GM18505 (cell line): ENCODE measurements around the gene RPGRIP1L.

Experiments
- ATAC-seq: cut with Tn5 transposase; IDR thresholded peaks from one replicate; pipeline ENCODE4 v1.9.1; 2021; ENCODE audit not compliant: unreplicated experiment
- POLR2A ChIP-seq: IDR thresholded peaks from 4 replicates; pipeline ENCODE4 v1.6.1; 2011; ENCODE audit warnings: borderline replicate concordance; ENCODE audit not compliant: insufficient read depth, insufficient read length; ENCODE audit errors: extremely low read depth

RPGRIP1L gene

DNA sequence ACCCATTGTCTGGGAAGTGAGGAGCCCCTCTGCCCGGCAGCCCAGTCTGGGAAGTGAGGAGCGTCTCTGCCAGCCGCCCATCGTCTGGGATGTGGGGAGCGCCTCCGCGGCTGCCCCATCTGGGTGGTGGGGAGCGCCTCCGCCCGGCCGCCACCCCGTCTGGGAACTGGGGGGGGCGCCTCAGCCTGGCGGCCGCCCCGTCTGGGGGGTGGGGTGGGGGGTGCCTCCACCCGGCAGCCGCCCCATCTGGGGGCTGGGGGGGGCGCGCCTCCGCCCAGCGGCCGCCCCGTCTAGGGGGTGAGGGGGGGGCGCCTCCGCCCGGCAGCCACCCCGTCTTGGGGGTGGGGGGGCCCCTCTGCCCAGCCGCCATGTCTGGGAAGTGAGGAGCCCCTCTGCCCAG is 78.4 kb downstream of the RPGRIP1L start:
- no peak for TF ChIP-seq POLR2A
- no peak for ATAC-seq

DNA sequence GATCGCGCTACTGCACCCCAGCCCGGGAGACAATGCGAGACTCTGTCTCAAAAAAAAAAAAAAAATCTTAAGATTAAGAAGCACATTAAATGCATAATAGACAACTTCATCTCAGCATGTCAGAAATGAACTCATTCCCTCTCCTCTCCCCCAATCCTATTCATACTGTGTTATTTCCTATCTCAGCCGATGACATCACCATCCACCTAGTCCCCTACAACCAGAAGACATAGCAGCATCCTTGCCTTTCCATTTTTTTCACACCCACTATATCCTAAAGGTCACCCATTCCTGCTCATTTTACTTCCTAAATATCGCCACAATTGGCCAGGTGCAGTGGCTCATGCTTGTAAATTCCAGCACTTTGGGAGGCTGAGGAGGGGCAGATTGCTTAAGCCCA is 81.3 kb downstream of the RPGRIP1L start:
- TF ChIP-seq POLR2A: no peak
- ATAC-seq: no peak

DNA sequence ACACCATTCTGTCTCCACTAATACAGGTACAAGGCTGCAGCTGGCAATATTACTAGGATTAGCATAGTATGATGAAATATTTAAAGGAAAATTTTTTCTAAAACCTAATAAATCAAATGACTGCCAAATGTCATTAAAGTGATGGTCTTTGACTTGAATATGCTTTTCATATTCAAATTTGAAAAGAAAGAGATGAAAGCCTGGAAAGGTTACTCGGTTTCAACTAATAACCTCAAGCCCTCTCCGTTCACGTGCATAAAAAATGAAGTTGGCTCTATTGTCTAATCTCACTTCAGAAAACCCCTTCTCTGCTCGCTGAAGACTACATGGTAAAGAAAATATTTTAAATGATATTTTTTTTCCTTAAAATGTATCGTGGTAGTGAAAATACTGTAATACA is 83.2 kb downstream of the RPGRIP1L start:
- no peak for TF ChIP-seq POLR2A
- ATAC-seq: no peak

DNA sequence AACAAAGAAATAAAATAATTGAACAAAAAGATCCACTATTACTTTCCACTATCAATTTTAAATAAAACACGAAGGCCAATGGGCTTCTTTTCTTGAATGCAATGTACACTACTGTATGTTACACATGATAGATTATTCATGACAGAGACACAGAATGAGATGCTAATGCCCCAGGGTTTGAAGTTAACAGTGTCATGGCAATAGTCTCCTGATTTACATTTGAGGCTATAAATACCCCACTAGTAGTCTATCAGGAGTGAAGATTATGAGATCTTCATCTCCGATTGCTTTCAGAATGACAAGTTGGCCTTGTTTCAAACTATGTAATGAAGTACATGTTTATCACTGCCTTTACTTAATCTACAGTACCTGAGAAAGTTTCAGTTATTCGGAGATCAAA is 84.4 kb downstream of the RPGRIP1L start:
- no peak for ATAC-seq
- no peak for TF ChIP-seq POLR2A

GRCh38 chr16:53614346-53614745 is 89.3 kb downstream of the RPGRIP1L start:
- TF ChIP-seq POLR2A: no peak
- ATAC-seq: no peak

GRCh38 chr16:53612003-53612402 is 91.7 kb downstream of the RPGRIP1L start:
- TF ChIP-seq POLR2A: no peak
- no peak for ATAC-seq

DNA sequence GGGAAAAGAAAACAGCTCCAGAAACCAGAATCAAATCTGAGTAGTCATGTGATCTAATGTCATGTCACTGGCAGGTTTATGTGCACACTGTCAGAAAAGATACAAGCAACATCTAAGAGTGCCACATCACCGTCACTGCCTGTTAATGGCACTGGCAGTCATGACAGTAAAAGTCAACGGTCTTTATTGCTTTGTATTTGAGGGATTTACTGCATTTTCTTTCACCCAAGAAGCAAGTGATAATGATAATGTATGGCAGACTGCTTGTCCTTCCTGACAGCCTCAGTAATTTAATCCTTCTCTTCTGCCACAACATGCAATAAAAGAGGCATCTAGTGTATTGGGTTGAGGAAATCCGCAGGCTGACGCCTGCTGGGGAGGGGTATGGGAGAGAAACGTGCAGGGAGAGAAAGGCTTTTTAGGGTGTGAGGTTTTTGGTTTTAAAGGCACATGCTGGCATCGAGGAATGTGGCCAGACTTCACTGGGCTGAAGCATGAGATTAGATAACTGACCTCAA is 92.4 kb downstream of the RPGRIP1L start:
- no peak for ATAC-seq
- TF ChIP-seq POLR2A: no peak

DNA sequence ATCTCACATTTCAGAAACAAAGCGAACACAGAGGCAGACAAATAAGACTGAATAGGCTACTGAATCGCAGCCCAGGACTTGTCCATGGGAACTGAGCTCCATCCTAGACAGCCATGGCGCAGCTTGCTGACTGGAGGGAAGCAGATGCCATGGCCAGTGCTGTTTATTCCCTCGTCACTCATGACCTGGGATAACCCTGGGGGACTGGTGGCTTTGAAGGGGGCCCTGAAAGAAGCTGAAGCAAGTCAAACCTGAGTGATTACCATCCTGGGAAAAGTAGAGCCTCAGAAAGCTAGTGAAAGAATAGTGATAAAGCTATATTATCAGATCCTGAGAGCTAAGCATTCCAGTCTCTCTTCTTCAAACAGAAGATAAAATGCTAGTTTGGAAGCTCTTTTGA is 94.1 kb downstream of the RPGRIP1L start:
- TF ChIP-seq POLR2A: no peak
- no peak for ATAC-seq

DNA sequence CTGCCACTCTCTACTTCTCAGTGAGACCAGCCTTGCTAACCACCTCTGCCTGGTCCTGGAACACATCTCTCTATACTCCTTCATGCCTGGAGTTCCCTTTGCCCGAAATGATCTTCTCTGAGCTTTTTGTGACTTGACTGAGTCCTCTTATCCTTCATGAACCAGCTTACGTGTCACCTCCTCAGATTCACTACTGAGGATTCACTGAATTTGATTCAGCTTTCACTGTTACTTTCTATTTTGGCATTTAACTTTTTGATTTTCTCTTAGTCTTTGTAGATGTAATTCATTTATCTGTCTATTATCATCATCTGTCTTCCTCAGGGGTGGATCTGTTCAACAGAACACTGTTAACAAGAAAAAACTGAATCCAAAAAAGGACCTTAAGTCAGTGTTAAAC is 95.6 kb downstream of the RPGRIP1L start:
- TF ChIP-seq POLR2A: no peak
- ATAC-seq: no peak

- no peak for ATAC-seq
- no peak for TF ChIP-seq POLR2A
Observed at GRCh38 chr16:53605831-53606400, 97.7 kb downstream of the RPGRIP1L start.

DNA sequence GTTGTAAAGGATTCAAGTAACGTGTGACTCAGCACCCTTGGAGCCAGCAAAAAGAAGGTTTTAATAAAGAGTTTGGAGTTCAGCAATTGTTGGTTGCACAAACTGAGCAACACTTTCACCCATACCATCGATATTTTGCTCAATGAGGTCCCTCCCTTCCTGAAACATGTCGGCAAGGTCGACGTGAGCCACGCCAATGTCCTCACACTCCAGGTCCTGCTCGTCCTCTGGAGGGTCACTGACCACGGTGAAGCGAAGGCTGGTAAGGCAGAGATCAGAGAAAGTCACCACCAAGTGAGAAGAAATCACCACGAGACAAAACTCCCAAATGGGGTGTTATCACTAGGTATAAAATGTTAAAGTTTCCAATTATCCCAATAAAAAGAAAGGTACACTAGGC is 98.3 kb downstream of the RPGRIP1L start:
- no peak for TF ChIP-seq POLR2A
- no peak for ATAC-seq

GRCh38 chr16:53601961-53602360 is 101.7 kb downstream of the RPGRIP1L start:
- no peak for TF ChIP-seq POLR2A
- ATAC-seq: no peak

GRCh38 chr16:53600616-53601015 is 103.0 kb downstream of the RPGRIP1L start:
- ATAC-seq: no peak
- no peak for TF ChIP-seq POLR2A

DNA sequence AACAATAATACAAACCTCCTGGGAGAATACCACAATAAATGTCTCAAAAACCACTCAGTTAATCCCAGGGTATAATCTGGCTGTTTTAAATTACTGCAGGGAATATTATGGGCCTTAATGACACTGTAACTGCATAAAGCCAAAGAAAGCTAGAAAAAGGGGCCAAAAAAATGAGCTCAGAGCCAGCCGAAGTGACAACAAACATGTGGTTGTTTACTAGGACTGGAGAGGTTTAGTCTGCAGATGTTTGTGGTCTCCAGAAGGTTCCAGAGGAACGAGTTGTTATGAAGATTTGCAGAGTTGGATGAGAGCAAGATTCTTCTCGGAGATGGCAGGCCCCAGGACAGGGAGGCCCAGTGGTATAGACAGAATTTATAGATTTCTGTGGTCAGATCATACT is 103.5 kb downstream of the RPGRIP1L start:
- no peak for ATAC-seq
- no peak for TF ChIP-seq POLR2A

DNA sequence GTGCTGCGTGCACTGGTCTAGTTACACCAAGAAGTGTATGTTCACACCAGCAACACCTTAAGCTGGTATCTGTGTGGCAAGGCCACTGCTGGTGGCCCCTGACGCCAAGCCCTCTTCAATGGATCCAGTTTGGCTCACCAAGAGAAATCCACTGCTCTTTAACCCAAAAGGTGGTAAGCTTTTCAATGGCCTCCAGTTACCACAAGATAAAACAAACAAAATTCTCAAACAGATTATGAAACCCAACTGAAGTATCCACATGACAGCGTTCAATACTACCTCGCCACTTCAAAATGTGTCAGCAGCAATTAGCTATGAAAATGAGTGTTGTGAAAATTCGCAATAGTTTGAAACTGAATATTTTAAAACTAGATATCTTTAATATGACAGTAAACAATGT is 104.1 kb downstream of the RPGRIP1L start:
- no peak for TF ChIP-seq POLR2A
- no peak for ATAC-seq
